Neural crest cell (in vitro differentiated cells): ENCODE results near the gene ABAT. TPM values are rescaled to one million over a fixed set of nuclear protein-coding genes. Genes with fewer than 3 reads are reported as not detected.

Experiments used
- DNase-seq: peaks from one replicate; pipeline ENCODE4 v3.0.0; 2021; ENCODE audit warnings: low read depth, mixed read lengths, low spot score
- H3K27ac Mint-ChIP-seq: one replicate; pipeline ENCODE4 v1.8.0; 2021; ENCODE audit warnings: mild to moderate bottlenecking, mixed read lengths; ENCODE audit not compliant: unreplicated experiment
- H3K27me3 Mint-ChIP-seq: 2 replicates; pipeline ENCODE4 v1.8.0; 2021; ENCODE audit warnings: low read depth, mild to moderate bottlenecking, mixed read lengths
- H3K36me3 Mint-ChIP-seq: 2 replicates; pipeline ENCODE4 v1.8.0; 2021; ENCODE audit warnings: low read depth, mild to moderate bottlenecking, mixed read lengths
- H3K4me1 Mint-ChIP-seq: 2 replicates; pipeline ENCODE4 v1.8.0; 2021; ENCODE audit warnings: mixed read lengths
- H3K4me3 Mint-ChIP-seq: one replicate; pipeline ENCODE4 v1.8.0; 2021; ENCODE audit warnings: mild to moderate bottlenecking, mixed read lengths
- H3K9me3 Mint-ChIP-seq: 2 replicates; pipeline ENCODE4 v1.8.0; 2021; ENCODE audit warnings: mixed read lengths
- total RNA-seq: library from RNA; stranded (reverse); gene quantifications from 2 replicates; pipeline ENCODE4 v1.2.1, GENCODE V29; 2021
- TF ChIP-seq, protein P1 (sequence below): fragments of 200-600 bp; sonication (generic); conservative IDR thresholded peaks from 2 replicates; pipeline ENCODE4 v1.5.0; 2021; ENCODE audit warnings: antibody characterized with exemption, mild to moderate bottlenecking

The ABAT gene
- total RNA-seq, 1 donor from 2014 or later = 35.2 TPM

DNA sequence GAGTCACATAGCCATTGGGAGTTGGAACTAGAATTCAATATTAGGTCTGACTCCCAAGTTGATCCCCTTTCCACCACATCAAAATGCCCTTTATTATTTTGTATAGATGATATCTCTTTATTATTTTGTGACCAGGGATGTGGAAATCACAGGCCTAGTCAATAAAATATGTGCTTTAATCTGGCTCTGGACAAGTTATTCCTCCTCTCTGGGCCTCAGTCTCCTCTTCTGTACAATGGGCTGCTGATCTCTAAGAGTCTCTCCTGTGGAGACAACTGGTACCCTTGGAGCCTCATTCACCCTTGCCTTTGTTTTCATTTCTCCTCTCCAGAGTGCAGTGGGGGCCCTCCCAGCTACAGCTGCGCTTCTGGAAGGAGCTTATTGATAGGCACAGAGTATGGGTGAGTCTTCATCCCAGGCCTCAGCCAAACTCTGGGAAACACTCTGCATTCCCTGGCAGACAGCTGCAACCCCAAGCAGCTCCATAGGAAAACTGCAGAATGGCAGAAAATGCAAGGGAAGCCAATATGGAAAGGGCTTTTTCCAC lies 4.3 kb upstream of the ABAT start:
- no peak for DNase-seq
- H3K27ac Mint-ChIP-seq = no peak overlapping the region
- H3K4me1 Mint-ChIP-seq = peaks cover 17% of the 10 kb centered on the region
- H3K27me3 Mint-ChIP-seq = peaks cover 11% of the 10 kb centered on the region
- no peaks in the 10 kb centered on the region for H3K36me3 Mint-ChIP-seq
- TF ChIP-seq, protein P1, sequence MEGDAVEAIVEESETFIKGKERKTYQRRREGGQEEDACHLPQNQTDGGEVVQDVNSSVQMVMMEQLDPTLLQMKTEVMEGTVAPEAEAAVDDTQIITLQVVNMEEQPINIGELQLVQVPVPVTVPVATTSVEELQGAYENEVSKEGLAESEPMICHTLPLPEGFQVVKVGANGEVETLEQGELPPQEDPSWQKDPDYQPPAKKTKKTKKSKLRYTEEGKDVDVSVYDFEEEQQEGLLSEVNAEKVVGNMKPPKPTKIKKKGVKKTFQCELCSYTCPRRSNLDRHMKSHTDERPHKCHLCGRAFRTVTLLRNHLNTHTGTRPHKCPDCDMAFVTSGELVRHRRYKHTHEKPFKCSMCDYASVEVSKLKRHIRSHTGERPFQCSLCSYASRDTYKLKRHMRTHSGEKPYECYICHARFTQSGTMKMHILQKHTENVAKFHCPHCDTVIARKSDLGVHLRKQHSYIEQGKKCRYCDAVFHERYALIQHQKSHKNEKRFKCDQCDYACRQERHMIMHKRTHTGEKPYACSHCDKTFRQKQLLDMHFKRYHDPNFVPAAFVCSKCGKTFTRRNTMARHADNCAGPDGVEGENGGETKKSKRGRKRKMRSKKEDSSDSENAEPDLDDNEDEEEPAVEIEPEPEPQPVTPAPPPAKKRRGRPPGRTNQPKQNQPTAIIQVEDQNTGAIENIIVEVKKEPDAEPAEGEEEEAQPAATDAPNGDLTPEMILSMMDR = no peak
- no peak overlapping the region for H3K4me3 Mint-ChIP-seq
- no peaks in the 10 kb centered on the region for H3K9me3 Mint-ChIP-seq

DNA sequence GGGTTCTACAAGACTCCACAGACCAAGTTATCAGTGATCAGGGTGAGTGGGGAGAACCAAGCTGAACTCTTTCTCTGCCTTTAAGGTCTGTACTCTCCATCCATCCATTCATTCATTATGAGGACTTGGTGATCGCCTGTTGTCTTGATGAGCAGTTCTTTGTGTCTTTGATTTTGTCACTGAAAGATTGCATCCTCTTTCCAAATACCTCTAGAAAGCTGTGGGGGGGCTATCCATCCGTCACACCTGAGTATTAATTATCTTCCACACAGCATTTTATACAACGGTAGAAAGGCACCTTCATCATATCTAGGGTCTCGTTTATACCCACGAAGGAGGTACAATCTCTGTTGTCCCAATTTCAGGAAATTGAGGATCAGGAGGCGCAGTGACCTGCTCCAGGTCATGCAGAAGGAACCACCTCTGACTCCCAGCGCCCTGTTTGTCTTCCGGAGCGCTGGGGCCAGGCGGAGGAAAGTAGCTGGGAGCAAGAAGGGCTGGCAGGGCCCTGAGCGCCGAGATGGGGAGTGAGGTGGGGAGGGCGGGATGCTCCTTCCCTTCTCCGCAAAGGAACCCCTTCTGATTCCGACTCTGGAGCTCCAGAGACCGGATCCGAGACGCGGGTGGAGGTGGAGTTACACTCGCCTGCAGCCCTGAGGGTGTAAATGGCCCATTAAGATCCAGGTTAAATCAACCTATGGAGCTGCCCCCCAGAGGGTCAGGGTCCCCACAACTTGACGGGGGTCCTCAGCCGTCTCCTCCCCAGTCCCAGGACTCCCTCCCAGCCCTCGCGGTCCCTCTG lies 605 bp upstream of the ABAT start:
- Mint-ChIP-seq H3K36me3 (peaks cover 3% of the 10 kb centered on the region), H3K27ac (no peak overlapping the region), H3K27me3 (peaks cover 7% of the 10 kb centered on the region), H3K4me3 (peak overlapping the region; percentile 90), H3K9me3 (no peaks in the 10 kb centered on the region), H3K4me1 (peaks cover 36% of the 10 kb centered on the region)
- no peak for DNase-seq
- TF ChIP-seq, protein P1 = no peak

- peaks cover 32% of the 10 kb centered on the region for H3K4me1 Mint-ChIP-seq
- H3K27me3 Mint-ChIP-seq = peaks cover 7% of the 10 kb centered on the region
- H3K36me3 Mint-ChIP-seq = peaks cover 10% of the 10 kb centered on the region
- H3K27ac Mint-ChIP-seq = no peak overlapping the region
- H3K9me3 Mint-ChIP-seq = peaks cover 4% of the 10 kb centered on the region
- H3K4me3 Mint-ChIP-seq = peak overlapping the region; percentile 93
- no peak for DNase-seq
- TF ChIP-seq, protein P1 = no peak
Measured at GRCh38 chr16:8675183-8676159, 1.1 kb downstream of the ABAT start.

DNA sequence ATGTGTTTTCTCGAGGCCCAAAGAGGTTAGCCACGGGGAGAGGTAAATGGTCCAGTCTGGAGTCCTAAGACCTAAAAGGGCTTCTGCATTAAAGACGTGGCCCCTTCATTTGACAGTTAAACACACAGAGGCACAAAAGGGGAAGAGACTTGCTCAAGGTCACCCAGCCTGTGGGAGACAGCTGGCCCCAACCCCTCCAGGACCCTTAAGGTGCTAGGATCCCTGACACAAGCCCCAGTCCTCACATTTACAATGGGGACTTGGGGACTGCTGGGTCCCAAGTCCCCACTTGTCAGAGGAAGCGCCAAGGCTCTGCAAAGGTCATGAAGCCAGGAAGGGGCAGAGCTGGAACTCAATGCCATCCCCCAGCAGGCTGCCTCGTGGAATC lies 1.7 kb downstream of the ABAT start:
- peak overlapping the region; percentile 93 for H3K4me3 Mint-ChIP-seq
- H3K27me3 Mint-ChIP-seq = peaks cover 7% of the 10 kb centered on the region
- H3K4me1 Mint-ChIP-seq = peaks cover 29% of the 10 kb centered on the region
- H3K9me3 Mint-ChIP-seq = peaks cover 4% of the 10 kb centered on the region
- TF ChIP-seq, protein P1 = no peak
- H3K27ac Mint-ChIP-seq = no peak overlapping the region
- no peak for DNase-seq
- peaks cover 10% of the 10 kb centered on the region for H3K36me3 Mint-ChIP-seq

GRCh38 chr16:8676737-8677375 lies 2.4 kb downstream of the ABAT start:
- Mint-ChIP-seq H3K4me1 (peaks cover 30% of the 10 kb centered on the region), H3K36me3 (peaks cover 10% of the 10 kb centered on the region), H3K9me3 (peaks cover 4% of the 10 kb centered on the region), H3K27ac (no peak overlapping the region), H3K27me3 (peaks cover 7% of the 10 kb centered on the region), H3K4me3 (peak overlapping the region; percentile 56)
- no peak for DNase-seq
- TF ChIP-seq, protein P1 = no peak
